Brain pericyte (primary cell): ENCODE data around the gene CST7.
"Not testable (repeated sequence)": the region's sequence is repeated elsewhere in the genome, so short reads cannot be mapped to it uniquely, and the experiment has no call there.

Experiments
- DNase-seq: peaks from one replicate; pipeline ENCODE4 v3.0.0-alpha.2; 2012; ENCODE audit warnings: low read depth, low spot score

The CST7 gene

DNA sequence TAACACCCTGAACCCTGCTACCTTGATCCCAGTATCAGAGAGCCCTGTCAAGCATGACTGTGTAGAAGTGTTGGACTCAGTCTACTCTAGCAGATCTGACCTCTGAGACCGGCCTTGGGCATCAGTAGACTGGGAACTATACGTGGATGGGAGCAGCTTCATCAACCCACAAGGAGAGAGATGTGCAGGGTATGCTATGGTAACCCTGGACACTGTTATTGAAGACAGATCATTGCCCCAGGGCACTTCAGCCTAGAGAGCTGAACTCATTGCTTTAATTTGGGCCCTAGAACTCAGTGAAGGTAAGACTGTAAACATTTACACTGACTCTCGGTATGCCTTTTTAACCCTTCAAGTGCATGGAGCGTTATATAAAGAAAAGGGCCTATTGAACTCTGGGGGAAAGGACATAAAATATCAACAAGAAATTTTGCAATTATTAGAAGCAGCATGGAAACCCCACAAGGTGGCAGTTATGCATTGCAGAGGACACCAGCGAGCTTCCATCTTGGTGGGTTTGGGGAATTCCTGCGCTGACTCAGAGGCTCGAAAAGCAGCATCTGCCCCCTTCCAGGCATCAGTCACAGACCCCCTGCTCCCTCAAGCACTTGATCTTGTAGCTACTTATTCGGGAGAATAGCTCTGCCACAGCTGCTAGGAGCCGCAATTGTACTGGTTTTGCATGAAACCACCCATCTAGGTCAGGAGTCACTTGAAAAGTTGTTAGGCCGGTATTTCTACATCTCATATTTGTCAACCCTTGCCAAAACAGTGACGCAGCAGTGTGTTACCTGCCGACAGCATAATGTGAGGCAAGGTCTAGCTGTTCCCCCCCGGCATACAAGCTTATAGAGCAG is 19.0 kb upstream of the CST7 start:
- DNase-seq = not testable (repeated sequence)

GRCh38 chr20:24930724-24931688 is 18.1 kb upstream of the CST7 start:
- DNase-seq = not testable (repeated sequence)

- not testable (repeated sequence) for DNase-seq
These were observed 17.2 kb upstream of the CST7 start for GRCh38 chr20:24931893-24932292.

DNA sequence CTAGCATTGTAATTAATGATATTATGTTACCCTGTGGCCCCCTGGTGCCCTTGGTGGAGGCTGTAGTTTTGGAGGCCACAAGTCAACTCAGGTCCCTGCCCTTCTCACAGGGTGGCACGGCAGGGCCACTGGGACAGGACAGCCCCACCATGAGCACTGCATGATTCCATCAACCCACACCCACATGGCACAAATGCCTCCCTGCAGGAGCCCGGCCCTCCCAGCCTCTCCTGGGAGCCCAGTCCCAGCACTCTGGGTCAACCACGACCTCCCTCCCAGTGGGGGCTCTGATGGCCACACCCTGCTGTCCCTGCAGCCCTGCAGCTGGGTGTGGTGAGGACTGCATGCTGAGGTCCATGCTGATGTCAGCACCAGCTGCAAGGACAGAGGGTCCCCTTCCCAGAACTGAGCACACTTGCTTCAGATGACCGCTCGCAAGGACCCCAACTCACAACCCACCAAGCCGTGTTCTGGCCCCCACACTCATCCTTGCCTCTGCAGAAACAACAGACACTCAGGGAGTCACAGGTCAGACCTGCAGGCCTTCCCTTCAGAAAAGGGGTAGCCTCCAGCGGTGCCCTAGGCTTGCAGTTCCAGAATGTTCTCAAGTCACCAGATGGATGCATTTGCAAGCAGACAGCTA is 15.7 kb upstream of the CST7 start:
- DNase-seq = no peak

DNA sequence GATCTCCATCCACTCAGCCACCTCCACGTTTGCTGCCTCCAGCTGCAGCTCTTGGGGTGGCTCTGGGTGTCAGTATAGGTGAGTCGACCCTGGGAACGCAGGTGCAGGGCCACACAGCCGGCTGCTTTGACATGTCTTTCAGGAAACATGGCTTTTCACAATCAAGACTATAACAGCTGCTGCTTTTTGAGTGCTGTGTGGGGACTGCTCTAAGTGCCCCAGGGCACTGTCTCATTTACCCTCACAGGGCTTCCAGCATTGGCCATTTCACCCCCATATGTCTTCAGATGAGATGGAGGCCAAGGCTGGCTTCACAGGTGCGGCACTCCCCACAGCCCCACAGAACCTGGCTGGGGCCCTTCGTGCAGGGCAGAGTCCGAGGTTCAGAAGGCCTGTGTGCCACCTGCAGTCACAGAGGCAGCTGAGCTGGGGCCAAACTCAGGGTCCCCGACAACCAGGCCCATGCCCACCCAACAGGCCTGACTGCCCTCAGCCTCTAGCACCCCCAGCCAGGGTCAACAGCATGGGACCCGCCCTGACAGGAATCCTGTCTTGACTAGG is 14.9 kb upstream of the CST7 start:
- DNase-seq = no peak

GRCh38 chr20:24934716-24935115 is 14.4 kb upstream of the CST7 start:
- no peak for DNase-seq

DNA sequence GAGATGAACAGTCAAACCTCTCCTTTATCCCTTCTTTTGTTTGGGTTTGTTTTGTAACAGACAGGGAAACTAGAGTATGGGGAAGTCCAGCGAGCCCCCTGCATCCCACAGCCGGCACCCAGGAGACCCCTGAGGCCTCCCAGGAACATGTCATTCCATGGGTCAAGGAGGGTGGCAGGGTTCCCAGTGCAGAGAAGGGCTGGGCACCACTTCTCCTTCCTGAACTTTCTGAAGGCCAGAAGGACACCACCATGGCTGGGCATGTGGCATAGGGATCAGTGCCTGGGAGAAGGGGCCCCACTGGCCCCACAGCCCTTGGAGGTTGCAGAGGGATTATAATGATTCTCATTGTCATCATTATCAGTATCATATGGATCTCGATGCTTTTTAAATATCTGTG is 13.9 kb upstream of the CST7 start:
- no peak for DNase-seq

- DNase-seq = no peak
These were observed 13.1 kb upstream of the CST7 start for GRCh38 chr20:24935766-24936525.

- no peak for DNase-seq
These were observed 12.3 kb upstream of the CST7 start for GRCh38 chr20:24936526-24937407.

GRCh38 chr20:24937579-24937978 is 11.5 kb upstream of the CST7 start:
- no peak for DNase-seq

DNA sequence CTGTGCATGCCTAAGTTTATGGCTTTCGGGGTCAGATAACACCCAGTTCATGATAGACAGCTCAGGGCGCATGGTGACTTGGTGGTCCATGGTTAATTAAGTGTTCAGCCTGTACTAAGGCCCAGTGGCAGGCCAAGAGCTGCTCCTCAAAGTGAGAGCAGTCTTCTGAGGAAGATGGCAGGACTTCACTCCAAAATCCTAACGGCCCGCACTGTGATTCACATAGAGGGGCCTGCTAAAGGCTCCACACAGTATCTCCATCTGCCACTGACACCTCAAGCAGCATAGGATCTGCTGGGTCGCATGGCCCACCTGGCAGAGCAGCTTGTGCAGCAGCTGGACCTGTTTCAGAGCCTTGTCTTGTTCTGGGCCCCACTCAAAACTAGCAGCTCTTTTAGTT is 10.6 kb upstream of the CST7 start:
- DNase-seq = no peak

GRCh38 chr20:24939036-24939435 is 10.0 kb upstream of the CST7 start:
- no peak for DNase-seq

DNA sequence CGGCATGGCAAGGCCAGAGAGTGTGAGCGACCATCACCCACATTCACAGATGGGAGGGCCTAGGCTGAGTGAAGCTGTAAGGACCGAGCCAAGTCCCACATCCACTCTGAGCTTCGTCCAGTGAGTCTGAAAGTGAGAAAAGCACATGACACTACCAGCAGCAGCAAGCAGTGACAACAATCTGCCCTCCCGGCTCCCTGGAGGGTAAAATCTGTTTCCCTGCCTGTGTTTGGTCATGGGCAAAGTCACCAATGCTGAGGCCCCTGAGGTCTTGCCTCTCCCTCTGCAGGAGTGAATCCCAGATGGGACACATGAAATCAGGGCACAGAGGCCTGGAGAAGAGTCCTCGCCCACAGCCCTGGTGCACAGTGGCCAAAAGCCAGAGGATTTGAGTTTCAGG is 6.4 kb upstream of the CST7 start:
- DNase-seq = no peak

GRCh38 chr20:24943196-24943595 is 5.9 kb upstream of the CST7 start:
- no peak for DNase-seq

- DNase-seq = no peak
These were observed 5.3 kb upstream of the CST7 start for GRCh38 chr20:24943731-24944130.

- not testable (repeated sequence) for DNase-seq
These were observed 2.7 kb upstream of the CST7 start for GRCh38 chr20:24946376-24946775.

DNA sequence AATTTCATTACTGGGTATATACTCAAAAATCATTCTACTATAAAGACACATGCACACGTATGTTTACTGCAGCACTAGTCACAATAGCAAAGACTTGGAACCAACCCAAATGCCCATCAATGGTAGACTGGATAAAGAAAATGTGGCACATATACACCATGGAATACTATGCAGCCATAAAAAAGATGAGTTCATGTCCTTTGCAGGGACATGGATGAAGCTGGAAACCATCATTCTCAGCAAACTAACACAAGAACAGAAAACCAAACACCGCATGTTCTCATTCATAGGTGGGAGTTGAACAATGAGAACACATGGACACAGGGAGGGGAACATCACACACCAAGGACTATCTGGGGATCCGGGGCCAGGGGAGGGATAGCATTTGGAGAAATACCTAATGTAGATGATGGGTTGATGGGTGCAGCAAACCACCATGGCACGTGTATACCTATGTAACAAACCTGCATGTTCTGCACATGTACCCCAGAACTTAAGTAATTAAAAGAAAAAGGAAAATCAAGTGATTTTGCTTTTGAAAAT is 602 bp upstream of the CST7 start:
- not testable (repeated sequence) for DNase-seq

DNA sequence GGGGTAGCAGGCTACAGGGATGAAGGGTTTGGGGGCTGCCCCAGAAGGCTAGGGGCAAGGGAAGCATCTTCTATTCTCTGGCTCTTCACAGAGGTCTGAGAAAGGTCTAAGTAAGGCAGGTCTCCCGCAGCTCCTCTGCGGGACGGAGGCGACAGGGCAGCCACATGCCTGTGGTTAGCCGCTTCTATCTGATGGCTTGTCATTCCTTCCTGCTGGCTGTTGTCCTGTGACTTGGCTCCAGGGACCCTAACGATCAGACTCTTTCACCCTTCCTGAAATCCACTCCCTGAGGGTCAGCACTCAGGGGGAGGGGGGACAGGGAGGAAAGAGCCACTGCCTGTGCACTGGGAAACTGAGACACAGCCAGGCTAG is 673 bp downstream of the CST7 start:
- no peak for DNase-seq

DNA sequence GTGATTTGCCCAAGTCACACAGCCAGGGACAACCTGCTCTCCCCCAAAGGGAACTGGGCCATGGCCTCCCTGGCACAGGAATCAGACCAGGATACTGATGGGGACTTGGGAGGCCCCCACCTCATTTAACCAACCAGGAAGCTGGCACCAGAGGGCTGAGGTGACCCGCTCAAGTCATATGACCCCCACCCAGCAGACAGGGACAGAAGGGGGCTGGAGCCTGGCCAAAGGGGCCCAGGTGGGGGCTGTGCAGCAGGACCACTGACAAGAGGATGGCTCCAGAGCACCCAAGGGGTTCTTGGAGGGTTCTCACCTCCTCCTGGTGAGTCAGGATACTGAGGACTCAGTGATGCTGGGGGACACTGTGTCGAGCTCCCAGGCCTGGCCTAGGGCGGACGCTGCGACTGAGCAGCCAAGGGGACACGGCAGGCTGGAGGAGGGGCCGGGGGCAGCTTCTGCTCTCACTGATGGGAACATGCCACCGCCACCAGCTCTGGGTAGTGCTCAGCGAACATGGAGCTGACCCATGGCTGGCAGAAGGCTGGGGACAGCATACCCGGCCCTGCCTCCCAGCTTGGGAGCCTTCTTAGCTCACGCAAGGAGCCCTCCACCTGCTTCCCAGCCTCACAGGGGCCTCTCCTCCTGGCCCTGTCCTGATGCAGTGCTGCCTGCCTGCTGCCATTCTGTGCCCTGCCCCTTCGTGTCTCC is 1.2 kb downstream of the CST7 start:
- no peak for DNase-seq
